PFSK-1 (cell line): ENCODE results near the gene MAST4.

Experiments used
- FOXP2 ChIP-seq: optimal IDR thresholded peaks from 2 replicates; pipeline ENCODE3; 2011; ENCODE audit warnings: borderline replicate concordance, control low read depth, inconsistent platforms; ENCODE audit not compliant: insufficient read depth; ENCODE audit errors: extremely low read length, extremely low read depth
- POLR2AphosphoS5 ChIP-seq: IDR thresholded peaks from 2 replicates; pipeline ENCODE4 v1.6.1; 2012; ENCODE audit warnings: low read depth, mild to moderate bottlenecking, control low read depth, low read length, moderate library complexity
- SIN3A ChIP-seq: IDR thresholded peaks from 2 replicates; pipeline ENCODE4 v1.6.1; 2012; ENCODE audit warnings: mild to moderate bottlenecking, low read length, moderate library complexity, borderline replicate concordance; ENCODE audit not compliant: insufficient read depth
- TAF1 ChIP-seq: IDR thresholded peaks from 2 replicates; pipeline ENCODE4 v1.6.1; 2012; ENCODE audit warnings: low read length, control low read depth, borderline replicate concordance; ENCODE audit not compliant: insufficient read depth
- TF ChIP-seq, protein P1 (sequence below), 2 experiments: IDR thresholded peaks; 2 replicates each; pipeline versions ENCODE4 v1.6.1 to v1.8.0; 2011 to 2012; ENCODE audit warnings: low read depth in 2 of 2, low read length in 2 of 2, control low read depth in 1 of 2, inconsistent platforms in 1 of 2, mild to moderate bottlenecking in 1 of 2, moderate library complexity in 1 of 2; ENCODE audit not compliant: insufficient read depth in 1 of 2

Gene MAST4

DNA sequence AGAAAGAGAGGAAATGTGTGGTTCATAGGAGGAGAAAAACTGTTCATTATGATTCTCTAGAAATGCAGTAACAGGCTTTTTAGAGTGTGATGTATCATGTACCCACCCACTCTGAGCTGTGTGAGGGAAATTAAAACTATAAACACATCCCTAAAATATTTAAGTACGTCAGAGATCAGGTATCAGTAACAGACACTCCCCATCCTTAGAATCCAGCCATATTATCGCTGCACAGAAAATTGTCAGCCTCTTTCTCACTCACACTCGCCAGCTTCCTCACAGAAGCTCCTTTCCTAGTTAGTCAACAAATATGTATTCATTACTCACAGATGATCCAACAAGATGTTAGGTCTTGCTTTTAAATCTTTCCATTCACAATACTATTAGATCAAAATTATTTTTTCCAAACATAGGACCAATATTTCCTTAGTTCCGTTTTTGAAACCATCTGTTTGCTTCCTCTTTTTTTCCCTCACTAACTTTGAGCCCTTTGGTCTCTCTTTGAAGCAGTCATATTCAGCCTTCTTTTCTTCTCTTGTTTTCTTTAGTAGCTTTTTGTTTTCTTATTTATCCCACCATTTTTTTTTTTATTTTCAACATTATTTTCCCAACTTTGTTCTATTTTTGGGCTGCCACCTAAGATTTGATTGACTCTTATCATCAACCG, 13.6 kb upstream of the MAST4 start:
- TF ChIP-seq POLR2AphosphoS5, result no peak
- TF ChIP-seq TAF1, result no peak
- TF ChIP-seq FOXP2, result no peak
- TF ChIP-seq SIN3A, result no peak
- TF ChIP-seq, protein P1, sequence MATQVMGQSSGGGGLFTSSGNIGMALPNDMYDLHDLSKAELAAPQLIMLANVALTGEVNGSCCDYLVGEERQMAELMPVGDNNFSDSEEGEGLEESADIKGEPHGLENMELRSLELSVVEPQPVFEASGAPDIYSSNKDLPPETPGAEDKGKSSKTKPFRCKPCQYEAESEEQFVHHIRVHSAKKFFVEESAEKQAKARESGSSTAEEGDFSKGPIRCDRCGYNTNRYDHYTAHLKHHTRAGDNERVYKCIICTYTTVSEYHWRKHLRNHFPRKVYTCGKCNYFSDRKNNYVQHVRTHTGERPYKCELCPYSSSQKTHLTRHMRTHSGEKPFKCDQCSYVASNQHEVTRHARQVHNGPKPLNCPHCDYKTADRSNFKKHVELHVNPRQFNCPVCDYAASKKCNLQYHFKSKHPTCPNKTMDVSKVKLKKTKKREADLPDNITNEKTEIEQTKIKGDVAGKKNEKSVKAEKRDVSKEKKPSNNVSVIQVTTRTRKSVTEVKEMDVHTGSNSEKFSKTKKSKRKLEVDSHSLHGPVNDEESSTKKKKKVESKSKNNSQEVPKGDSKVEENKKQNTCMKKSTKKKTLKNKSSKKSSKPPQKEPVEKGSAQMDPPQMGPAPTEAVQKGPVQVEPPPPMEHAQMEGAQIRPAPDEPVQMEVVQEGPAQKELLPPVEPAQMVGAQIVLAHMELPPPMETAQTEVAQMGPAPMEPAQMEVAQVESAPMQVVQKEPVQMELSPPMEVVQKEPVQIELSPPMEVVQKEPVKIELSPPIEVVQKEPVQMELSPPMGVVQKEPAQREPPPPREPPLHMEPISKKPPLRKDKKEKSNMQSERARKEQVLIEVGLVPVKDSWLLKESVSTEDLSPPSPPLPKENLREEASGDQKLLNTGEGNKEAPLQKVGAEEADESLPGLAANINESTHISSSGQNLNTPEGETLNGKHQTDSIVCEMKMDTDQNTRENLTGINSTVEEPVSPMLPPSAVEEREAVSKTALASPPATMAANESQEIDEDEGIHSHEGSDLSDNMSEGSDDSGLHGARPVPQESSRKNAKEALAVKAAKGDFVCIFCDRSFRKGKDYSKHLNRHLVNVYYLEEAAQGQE (IDR thresholded peaks at IDR 0.05; ENCODE audit: insufficient read depth in 1 of 2, low read depth in 2 of 2, low read length in 2 of 2), result no peak

DNA sequence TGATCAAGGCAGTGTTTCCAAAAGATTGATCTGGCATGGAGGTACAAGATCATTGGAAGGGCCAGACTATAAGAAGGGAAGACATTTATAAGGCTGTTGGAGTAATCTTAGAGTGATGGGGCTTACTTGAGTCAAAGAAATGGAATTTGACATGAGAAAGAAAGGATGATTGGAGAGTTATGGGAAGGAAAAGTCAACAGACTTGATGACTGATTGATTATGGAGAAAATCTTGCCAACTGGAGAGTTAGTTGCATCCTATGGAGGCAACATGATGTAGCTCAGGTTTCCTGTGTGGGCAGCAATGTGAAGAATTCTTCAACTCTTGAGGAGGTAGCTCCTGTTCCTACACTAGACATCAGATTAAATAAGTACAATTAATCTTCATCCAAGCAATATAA, 10.9 kb upstream of the MAST4 start:
- TF ChIP-seq, protein P1 (IDR thresholded peaks at IDR 0.05; ENCODE audit: insufficient read depth in 1 of 2, low read depth in 2 of 2, low read length in 2 of 2), result no peak
- TF ChIP-seq FOXP2 (no peak), POLR2AphosphoS5 (no peak), TAF1 (no peak), SIN3A (no peak)

DNA sequence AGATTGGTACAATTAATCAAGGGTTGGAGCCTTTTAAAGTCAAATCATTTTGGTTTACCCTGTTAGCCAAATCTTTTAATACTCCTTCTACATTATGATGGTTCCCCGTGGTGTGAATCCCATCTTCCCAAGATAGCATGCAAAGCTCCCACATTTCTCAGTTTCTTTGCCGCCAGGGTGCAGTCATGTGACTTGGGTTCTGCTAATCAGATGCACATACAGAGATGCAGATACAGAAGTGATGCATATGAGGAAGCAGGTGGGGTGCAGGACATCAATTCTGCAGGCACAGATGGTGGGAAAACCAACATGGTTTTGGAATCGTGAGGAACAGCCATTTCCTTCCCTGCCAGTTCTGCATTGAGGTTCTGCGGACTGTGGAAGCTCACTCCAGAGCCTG, 8.4 kb upstream of the MAST4 start:
- TF ChIP-seq, protein P1 (IDR thresholded peaks at IDR 0.05; ENCODE audit: insufficient read depth in 1 of 2, low read depth in 2 of 2, low read length in 2 of 2), result no peak
- no peak for TF ChIP-seq FOXP2
- TF ChIP-seq TAF1, result no peak
- no peak for TF ChIP-seq POLR2AphosphoS5
- no peak for TF ChIP-seq SIN3A

DNA sequence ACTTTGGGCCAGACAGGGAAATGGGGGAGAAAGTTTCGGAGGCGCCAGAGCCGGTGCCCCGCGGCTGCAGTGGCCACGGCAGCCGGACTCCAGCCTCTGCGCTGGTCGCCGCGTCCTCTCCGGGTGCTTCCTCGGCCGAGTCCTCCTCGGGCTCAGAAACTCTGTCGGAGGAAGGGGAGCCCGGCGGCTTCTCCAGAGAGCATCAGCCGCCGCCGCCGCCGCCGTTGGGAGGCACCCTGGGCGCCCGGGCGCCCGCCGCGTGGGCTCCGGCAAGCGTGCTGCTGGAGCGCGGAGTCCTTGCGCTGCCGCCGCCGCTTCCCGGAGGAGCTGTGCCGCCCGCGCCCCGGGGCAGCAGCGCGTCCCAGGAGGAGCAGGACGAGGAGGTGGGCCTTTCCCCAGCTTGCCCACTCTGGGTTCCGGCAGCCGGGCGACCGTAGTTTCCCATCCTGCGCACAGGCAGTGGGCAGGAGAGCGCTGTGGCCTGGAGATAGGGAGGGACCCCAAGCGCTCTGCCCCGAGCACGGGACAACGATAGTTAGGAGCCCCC, 516 bp downstream of the MAST4 start:
- TF ChIP-seq, protein P1 (IDR thresholded peaks at IDR 0.05; ENCODE audit: insufficient read depth in 1 of 2, low read depth in 2 of 2, low read length in 2 of 2), result no peak
- TF ChIP-seq SIN3A (no peak), TAF1 (no peak), POLR2AphosphoS5 (no peak), FOXP2 (no peak)
